CD4-positive, alpha-beta T cell (primary cell): ENCODE measurements around the gene LAMA4. TPM values are rescaled to one million over a fixed set of nuclear protein-coding genes. Genes with fewer than 3 reads are reported as not detected.

ENCODE experiments used
- ATAC-seq: fragments of 200-7000 bp; cut with Tn5 transposase; one replicate; pipeline ENCODE4 v1.10.0; 2022; ENCODE audit warnings: mild to moderate bottlenecking; ENCODE audit not compliant: poor library complexity
- CTCF ChIA-PET: fragments of 350-600 bp; sonication (Branson Sonifier 250); formaldehyde crosslinking; loops from one replicate; lab custom pipeline; 2021; ENCODE audit warnings: antibody characterized with exemption, inconsistent platforms; lab: Charles Lee
- POLR2A ChIA-PET: fragments of 350-600 bp; sonication (Branson Sonifier 250); formaldehyde crosslinking; loops from one replicate; lab custom pipeline; 2021; ENCODE audit warnings: antibody characterized with exemption, inconsistent platforms; lab: Charles Lee
- DNase-seq, 14 experiments: peaks; one replicate each; pipeline ENCODE4 v3.0.0-alpha.2; 2013 to 2020; ENCODE audit warnings: mixed read lengths in 2 of 14
- H3K27ac ChIP-seq, 2 donors: one replicate each; pipeline versions ENCODE4 v1.5.1 to v1.7.0; 2013; ENCODE audit warnings: low read length in 2 of 2, low read depth in 1 of 2, mild to moderate bottlenecking in 1 of 2
- H3K27me3 ChIP-seq, 2 experiments: 1 replicate in 1 of 2; 2 replicates in 1 of 2; pipeline versions ENCODE4 v1.6.1 to v1.7.0; 2013; ENCODE audit warnings: low read length in 2 of 2, control low read depth in 1 of 2, mild to moderate bottlenecking in 1 of 2, moderate library complexity in 1 of 2; ENCODE audit not compliant: insufficient read depth in 2 of 2, control insufficient read depth in 1 of 2
- H3K36me3 ChIP-seq: one replicate; pipeline ENCODE4 v1.6.1; 2013; ENCODE audit warnings: low read length, control low read depth; ENCODE audit not compliant: insufficient read depth
- H3K4me1 ChIP-seq: one replicate; pipeline ENCODE4 v1.6.1; 2013; ENCODE audit warnings: low read length, control low read depth; ENCODE audit not compliant: insufficient read depth
- H3K4me3 ChIP-seq: one replicate; pipeline ENCODE4 v1.5.1; 2013; ENCODE audit warnings: mild to moderate bottlenecking, low read length, moderate library complexity
- H3K9me3 ChIP-seq, 2 experiments: 1 replicate in 1 of 2; 2 replicates in 1 of 2; pipeline versions ENCODE4 v1.6.1 to v1.7.0; 2013; ENCODE audit warnings: low read length in 2 of 2, mild to moderate bottlenecking in 2 of 2, control low read depth in 1 of 2, moderate library complexity in 1 of 2; ENCODE audit not compliant: control insufficient read depth in 1 of 2, insufficient read depth in 1 of 2
- H3K27ac Mint-ChIP-seq: one replicate; pipeline ENCODE4 v1.8.0; 2020; ENCODE audit warnings: mixed read lengths
- H3K27me3 Mint-ChIP-seq: one replicate; pipeline ENCODE4 v1.8.0; 2021; ENCODE audit warnings: mixed read lengths
- H3K36me3 Mint-ChIP-seq: one replicate; pipeline ENCODE4 v1.8.0; 2021; ENCODE audit warnings: low read depth, mixed read lengths
- H3K4me1 Mint-ChIP-seq: one replicate; pipeline ENCODE4 v1.8.0; 2021; ENCODE audit warnings: low read depth, mixed read lengths
- H3K4me3 Mint-ChIP-seq: one replicate; pipeline ENCODE4 v1.8.0; 2020; ENCODE audit warnings: mild to moderate bottlenecking, mixed read lengths
- H3K9me3 Mint-ChIP-seq: one replicate; pipeline ENCODE4 v1.8.0; 2020; ENCODE audit warnings: mixed read lengths
- CTCF ChIP-seq: fragments of 200-600 bp; IDR thresholded peaks from one replicate; pipeline ENCODE4 v1.8.0; 2022; ENCODE audit warnings: antibody characterized with exemption, mild to moderate bottlenecking
- intact Hi-C, 2 experiments: fragments of 100-400 bp; cut with DNase I in 1 of 2; cut with micrococcal nuclease in 1 of 2; formaldehyde crosslinking; loops; one replicate each; pipeline versions ENCODE4 v1.15.1 to v1.9.0; 2023 to 2025; cut with DNase I, micrococcal nuclease
- total RNA-seq, 174 experiments: library from RNA in 2 of 174; stranded (reverse) in 2 of 174; gene quantifications; one replicate each; pipeline ENCODE4 v1.2.3 and lab custom pipeline; 2021 to 2026

LAMA4 gene
- total RNA-seq, 2 experiments from 2014 or later: not detected

DNA sequence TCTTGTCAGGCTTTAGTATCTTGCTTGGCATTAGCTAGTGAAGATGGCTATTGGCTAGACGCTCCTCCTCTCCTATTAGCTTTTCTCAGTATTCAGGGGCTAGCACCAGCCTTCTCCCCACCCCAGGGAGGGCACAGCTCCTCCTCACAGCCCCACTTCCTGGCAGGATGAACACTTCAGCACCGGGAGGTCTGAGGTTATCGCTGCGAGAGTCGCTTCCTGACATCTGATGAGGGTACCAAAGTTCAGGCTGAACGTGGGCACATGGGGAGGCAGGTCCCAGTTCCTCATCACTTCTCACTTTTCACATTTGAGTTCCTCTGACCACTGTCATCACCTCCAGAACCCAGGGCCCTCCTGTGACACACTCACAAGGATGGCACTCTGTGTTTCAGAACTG lies 66.6 kb downstream of the LAMA4 start:
- Histone ChIP-seq H3K9me3 (no peaks in the 10 kb centered on the region), H3K27me3 (peaks cover 6 to 10% of the 10 kb centered on the region in 2 experiments), H3K4me3 (no peak overlapping the region), H3K36me3 (no peaks in the 10 kb centered on the region), H3K4me1 (no peaks in the 10 kb centered on the region), H3K27ac (no peak overlapping the region)
- intact Hi-C loops: no loop called here
- no peaks in the 10 kb centered on the region for H3K36me3 Mint-ChIP-seq
- POLR2A ChIA-PET: no interaction called here
- H3K27ac Mint-ChIP-seq: no peak overlapping the region
- H3K27me3 Mint-ChIP-seq: peaks cover 16% of the 10 kb centered on the region
- TF ChIP-seq CTCF: no peak
- H3K4me3 Mint-ChIP-seq: no peak overlapping the region
- DNase-seq (no peak), ATAC-seq (no peak)
- no peaks in the 10 kb centered on the region for H3K9me3 Mint-ChIP-seq
- no peaks in the 10 kb centered on the region for H3K4me1 Mint-ChIP-seq
- CTCF ChIA-PET: no interaction called here

DNA sequence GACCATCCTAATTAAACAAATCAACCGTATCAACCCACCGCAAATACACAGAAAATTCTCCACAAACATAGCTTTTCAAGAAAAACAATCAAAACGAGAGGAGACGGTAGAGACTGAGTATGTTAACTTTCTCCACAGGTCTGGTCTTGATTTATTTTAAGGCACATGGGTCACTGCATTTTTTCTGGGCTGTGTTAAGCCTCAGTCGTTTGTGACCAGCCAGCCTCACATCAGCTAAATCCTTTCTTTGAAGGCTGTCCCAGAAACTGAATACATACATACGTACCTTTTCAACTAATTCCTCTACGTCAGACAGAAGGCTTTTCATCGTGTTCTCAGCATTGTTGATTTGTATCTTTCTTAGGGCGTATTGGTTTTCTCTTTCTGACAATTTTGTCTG lies 69.4 kb downstream of the LAMA4 start:
- ChIA-PET CTCF (no interaction called here), POLR2A (no interaction called here)
- ATAC-seq (no peak), DNase-seq (no peak)
- Histone ChIP-seq H3K9me3 (no peaks in the 10 kb centered on the region), H3K4me1 (no peaks in the 10 kb centered on the region), H3K27ac (no peak overlapping the region), H3K36me3 (no peaks in the 10 kb centered on the region), H3K4me3 (no peak overlapping the region), H3K27me3 (peaks cover 0 to 12% of the 10 kb centered on the region in 2 experiments)
- intact Hi-C loops: loop anchor here in 1 of 2 experiments (5.0 kb wide), 1 partner anchor 1672 kb away; the partner anchor contains the start of gene MARCKS
- no peak for TF ChIP-seq CTCF
- Mint-ChIP-seq H3K27ac (no peak overlapping the region), H3K36me3 (no peaks in the 10 kb centered on the region), H3K9me3 (no peaks in the 10 kb centered on the region), H3K27me3 (peaks cover 15% of the 10 kb centered on the region), H3K4me1 (no peaks in the 10 kb centered on the region), H3K4me3 (no peak overlapping the region)

DNA sequence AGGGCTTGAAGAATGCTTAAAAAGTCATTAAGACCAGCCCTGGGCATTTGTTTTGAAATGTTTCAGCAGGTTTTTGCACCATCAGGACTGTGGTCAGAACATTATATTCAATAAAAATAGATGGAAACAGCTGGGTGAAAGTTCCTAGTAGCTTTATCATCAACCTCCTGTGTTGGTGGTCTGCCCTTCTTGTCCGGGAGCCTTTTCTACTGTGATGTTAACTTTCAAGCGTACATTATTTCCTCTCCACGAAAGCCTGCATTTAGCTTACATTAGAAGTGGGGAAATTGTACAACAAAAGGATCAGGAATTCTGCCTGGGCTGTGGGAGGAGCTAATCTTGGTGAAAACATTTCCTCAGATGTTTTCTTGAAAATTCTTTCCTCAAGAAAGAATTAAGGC lies 71.1 kb downstream of the LAMA4 start:
- Mint-ChIP-seq H3K27ac (no peak overlapping the region), H3K4me3 (no peak overlapping the region), H3K9me3 (no peaks in the 10 kb centered on the region), H3K4me1 (no peaks in the 10 kb centered on the region), H3K36me3 (no peaks in the 10 kb centered on the region), H3K27me3 (peaks cover 24% of the 10 kb centered on the region)
- ATAC-seq (no peak), DNase-seq (no peak)
- TF ChIP-seq CTCF: no peak
- Histone ChIP-seq H3K27ac (no peak overlapping the region), H3K27me3 (peaks cover 7 to 16% of the 10 kb centered on the region in 2 experiments), H3K4me1 (no peaks in the 10 kb centered on the region), H3K36me3 (no peaks in the 10 kb centered on the region), H3K9me3 (no peaks in the 10 kb centered on the region), H3K4me3 (no peak overlapping the region)
- POLR2A ChIA-PET: no interaction called here
- CTCF ChIA-PET: interaction anchor here (1.0 kb wide), 1 partner anchor 1676 kb away, joined by 3 read pairs; no protein-coding TSS in a partner anchor
- intact Hi-C loops: loop anchor here in 1 of 2 experiments (5.0 kb wide), 1 partner anchor 1674 kb away; the partner anchor contains the start of gene MARCKS
